Naive thymus-derived CD4-positive, alpha-beta T cell (primary cell): ENCODE data around the gene C17orf107. TPM values are rescaled to one million over a fixed set of nuclear protein-coding genes. Genes with fewer than 3 reads are reported as not detected.

Experiments used
- ATAC-seq: fragments of 150-1000 bp; cut with Tn5 transposase; 2 replicates; pipeline ENCODE4 v1.10.0; 2021; ENCODE audit warnings: mild to moderate bottlenecking, moderate library complexity
- CTCF ChIA-PET: fragments of 350-600 bp; sonication (Branson Sonifier 250); formaldehyde crosslinking; loops from one replicate; lab custom pipeline; 2021; ENCODE audit warnings: antibody characterized with exemption; lab: Charles Lee
- POLR2A ChIA-PET: fragments of 350-600 bp; sonication (Branson Sonifier 250); formaldehyde crosslinking; loops from one replicate; lab custom pipeline; 2021; ENCODE audit warnings: antibody characterized with exemption, inconsistent platforms; lab: Charles Lee
- DNase-seq, 9 donors: peaks; one replicate each; pipeline versions ENCODE4 v3.0.0 to v3.0.0-alpha.2; 2020 to 2022; ENCODE audit warnings: mixed read lengths in 1 of 9
- H3K27ac ChIP-seq: one replicate; pipeline ENCODE4 v1.7.0; 2013; ENCODE audit warnings: mild to moderate bottlenecking, low read depth, low read length, moderate library complexity
- H3K27me3 ChIP-seq, 2 donors: one replicate each; pipeline ENCODE4 v1.7.0; 2013; ENCODE audit warnings: low read length in 2 of 2, mild to moderate bottlenecking in 2 of 2, moderate library complexity in 2 of 2; ENCODE audit not compliant: control insufficient read depth in 2 of 2, insufficient read depth in 2 of 2
- H3K36me3 ChIP-seq, 3 experiments: 1 replicate in 2 of 3; 2 replicates in 1 of 3; pipeline ENCODE4 v1.7.0; 2013; ENCODE audit warnings: low read length in 3 of 3, mild to moderate bottlenecking in 3 of 3, moderate library complexity in 1 of 3; ENCODE audit not compliant: insufficient read depth in 3 of 3, control insufficient read depth in 2 of 3
- H3K4me1 ChIP-seq, 2 donors: one replicate each; pipeline ENCODE4 v1.7.0; 2013; ENCODE audit warnings: low read length in 2 of 2, mild to moderate bottlenecking in 2 of 2, moderate library complexity in 1 of 2; ENCODE audit not compliant: control insufficient read depth in 2 of 2, insufficient read depth in 2 of 2
- H3K4me3 ChIP-seq: 2 replicates; pipeline ENCODE4 v1.7.0; 2013; ENCODE audit warnings: mild to moderate bottlenecking, low read length
- H3K9me3 ChIP-seq, 3 experiments: 1 replicate in 2 of 3; 2 replicates in 1 of 3; pipeline ENCODE4 v1.7.0; 2013; ENCODE audit warnings: low read length in 3 of 3; ENCODE audit not compliant: control insufficient read depth in 2 of 3
- H3K27ac Mint-ChIP-seq, 9 donors: one replicate each; pipeline ENCODE4 v1.8.0; 2020 to 2022; ENCODE audit warnings: mixed read lengths in 9 of 9, mild to moderate bottlenecking in 8 of 9, moderate library complexity in 5 of 9, inconsistent platforms in 2 of 9
- H3K27me3 Mint-ChIP-seq, 5 donors: one replicate each; pipeline ENCODE4 v1.8.0; 2021 to 2022; ENCODE audit warnings: mixed read lengths in 5 of 5, mild to moderate bottlenecking in 1 of 5
- H3K36me3 Mint-ChIP-seq, 5 donors: one replicate each; pipeline ENCODE4 v1.8.0; 2020 to 2022; ENCODE audit warnings: mixed read lengths in 5 of 5, mild to moderate bottlenecking in 3 of 5, inconsistent platforms in 1 of 5
- H3K4me1 Mint-ChIP-seq, 7 donors: one replicate each; pipeline ENCODE4 v1.8.0; 2020 to 2022; ENCODE audit warnings: mixed read lengths in 7 of 7, mild to moderate bottlenecking in 3 of 7, inconsistent platforms in 1 of 7
- H3K4me3 Mint-ChIP-seq, 10 donors: one replicate each; pipeline ENCODE4 v1.8.0; 2020 to 2022; ENCODE audit warnings: mild to moderate bottlenecking in 10 of 10, mixed read lengths in 10 of 10, moderate library complexity in 6 of 10, inconsistent platforms in 2 of 10
- H3K9me3 Mint-ChIP-seq, 11 donors: one replicate each; pipeline ENCODE4 v1.8.0; 2020 to 2022; ENCODE audit warnings: mixed read lengths in 11 of 11, mild to moderate bottlenecking in 4 of 11, inconsistent platforms in 1 of 11, moderate library complexity in 1 of 11
- intact Hi-C, 2 donors: fragments of 100-400 bp; cut with micrococcal nuclease; formaldehyde crosslinking; loops; one replicate each; pipeline ENCODE4 v1.15.1; 2023
- polyA plus RNA-seq, 2 donors: library from polyadenylated mRNA; unstranded; fragments of 300-500 nt; fragmentation: Illumina TruSeq; gene quantifications; one replicate each; pipeline ENCODE4 v1.2.3, GENCODE V29; 2021
- total RNA-seq, 6 experiments: library from RNA in 5 of 6; stranded (reverse) in 5 of 6; gene quantifications; 1 replicate in 5 of 6; 2 replicates in 1 of 6; pipeline ENCODE4 v1.2.3 and lab custom pipeline; 2021 to 2026

The C17orf107 gene
- total and polyA plus RNA-seq, 7 experiments from 2014 or later: 0.82 to 37.2 (median 5.5) TPM

GRCh38 chr17:4933646-4934045, 34.3 kb downstream of the C17orf107 start:
- H3K36me3 ChIP-seq: peaks cover 0 to 32% (median 7%) of the 10 kb centered on the region in 3 experiments
- no peaks in the 10 kb centered on the region for H3K27me3 ChIP-seq
- Mint-ChIP-seq H3K27ac (peak overlapping the region in 7 of 9 donors; percentile 34 to 79 (median 57)), H3K4me1 (peaks cover 31 to 56% (median 38%) of the 10 kb centered on the region in 7 donors), H3K4me3 (peak overlapping the region in 5 of 10 donors; percentile 30 to 66 (median 56)), H3K36me3 (peaks cover 13 to 27% (median 17%) of the 10 kb centered on the region in 5 donors), H3K9me3 (peaks cover 0 to 1% (median 0%) of the 10 kb centered on the region in 11 donors), H3K27me3 (peaks cover 0 to 4% (median 0%) of the 10 kb centered on the region in 5 donors)
- H3K9me3 ChIP-seq: no peaks in the 10 kb centered on the region
- H3K27ac ChIP-seq: no peak overlapping the region
- POLR2A ChIA-PET: interaction anchor here (0.8 to 1.3 kb wide), 2 partner anchors 9 to 34 kb away, joined by 3 to 7 read pairs; partner anchors contain the start of gene SPAG7
- ATAC-seq (no peak), DNase-seq (no peak)
- H3K4me3 ChIP-seq: no peak overlapping the region
- CTCF ChIA-PET: no interaction called here
- H3K4me1 ChIP-seq: peaks cover 15 to 16% of the 10 kb centered on the region in 2 donors
- intact Hi-C loops: no loop called here

DNA sequence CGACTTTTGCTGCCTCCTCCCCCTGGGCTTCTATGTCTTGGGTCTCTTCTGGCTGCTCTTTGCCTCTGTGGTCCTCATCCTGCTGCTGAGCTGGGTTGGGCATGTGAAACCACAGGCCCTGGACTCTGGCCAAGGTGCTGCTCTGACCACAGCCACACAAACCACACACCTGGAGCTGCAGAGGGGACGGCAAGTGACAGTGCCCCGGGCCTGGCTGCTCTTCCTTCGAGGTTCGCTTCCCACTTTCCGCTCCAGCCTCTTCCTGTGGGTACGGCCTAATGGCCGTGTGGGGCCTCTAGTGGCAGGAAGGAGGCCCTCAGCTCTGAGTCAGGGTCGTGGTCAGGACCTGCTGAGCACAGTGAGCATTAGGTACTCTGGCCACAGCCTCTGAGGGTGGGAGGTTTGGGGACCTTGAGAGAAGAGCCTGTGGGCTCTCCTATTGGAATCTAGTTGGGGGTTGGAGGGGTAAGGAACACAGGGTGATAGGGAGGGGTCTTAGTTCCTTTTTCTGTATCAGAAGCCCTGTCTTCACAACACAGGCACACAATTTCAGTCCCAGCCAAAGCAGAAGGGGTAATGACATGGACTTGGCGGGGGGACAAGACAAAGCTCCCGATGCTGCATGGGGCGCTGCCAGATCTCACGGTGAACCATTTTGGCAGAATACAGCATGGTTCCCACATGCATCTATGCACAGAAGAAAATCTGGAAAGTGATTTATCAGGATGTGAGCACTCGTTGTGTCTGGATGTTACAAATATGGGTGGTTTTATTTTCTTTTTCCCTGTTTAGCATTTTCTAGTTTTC, 35.0 kb downstream of the C17orf107 start:
- Histone ChIP-seq H3K9me3 (no peaks in the 10 kb centered on the region), H3K27me3 (no peaks in the 10 kb centered on the region), H3K36me3 (peaks cover 0 to 32% (median 7%) of the 10 kb centered on the region in 3 experiments), H3K4me1 (peaks cover 21 to 22% of the 10 kb centered on the region in 2 donors), H3K4me3 (no peak overlapping the region), H3K27ac (no peak overlapping the region)
- peak overlapping the region in 4 of 10 donors; percentile 30 to 66 (median 52) for H3K4me3 Mint-ChIP-seq
- ATAC-seq (peak; percentile 63), DNase-seq (no peak)
- peaks cover 0 to 1% (median 0%) of the 10 kb centered on the region in 11 donors for H3K9me3 Mint-ChIP-seq
- ChIA-PET POLR2A (interaction anchor here (0.7 to 1.3 kb wide), 3 partner anchors 10 to 33 kb away, joined by 3 to 7 read pairs (median 3); partner anchors contain the start of genes PFN1 and SPAG7), CTCF (no interaction called here)
- intact Hi-C loops: no loop called here
- H3K27ac Mint-ChIP-seq: peak overlapping the region; percentile 36 to 79 (median 59)
- peaks cover 38 to 64% (median 44%) of the 10 kb centered on the region in 7 donors for H3K4me1 Mint-ChIP-seq
- peaks cover 8 to 21% (median 14%) of the 10 kb centered on the region in 5 donors for H3K36me3 Mint-ChIP-seq
- H3K27me3 Mint-ChIP-seq: peaks cover 0 to 4% (median 0%) of the 10 kb centered on the region in 5 donors

GRCh38 chr17:4935650-4936049, 36.3 kb downstream of the C17orf107 start:
- peaks cover 38 to 68% (median 45%) of the 10 kb centered on the region in 7 donors for H3K4me1 Mint-ChIP-seq
- ATAC-seq: no peak

GRCh38 chr17:4936436-4936835, 37.1 kb downstream of the C17orf107 start:
- intact Hi-C loops: no loop called here
- Mint-ChIP-seq H3K9me3 (no peaks in the 10 kb centered on the region), H3K27ac (peak overlapping the region in 6 of 9 donors; percentile 2 to 78 (median 30)), H3K4me1 (peaks cover 39 to 68% (median 52%) of the 10 kb centered on the region in 7 donors), H3K4me3 (peak overlapping the region in 1 of 10 donors; percentile 4), H3K27me3 (peaks cover 0 to 4% (median 0%) of the 10 kb centered on the region in 5 donors), H3K36me3 (peaks cover 2 to 18% (median 9%) of the 10 kb centered on the region in 5 donors)
- ChIA-PET CTCF (no interaction called here), POLR2A (interaction anchor here (4.9 kb wide), 2 partner anchors 15 to 32 kb away, joined by 120 to 135 read pairs; partner anchors contain the start of genes ENO3, PFN1 and SPAG7)
- Histone ChIP-seq H3K36me3 (peaks cover 0 to 32% (median 7%) of the 10 kb centered on the region in 3 experiments), H3K9me3 (no peaks in the 10 kb centered on the region), H3K4me3 (no peak overlapping the region), H3K27ac (no peak overlapping the region), H3K4me1 (peaks cover 21 to 22% of the 10 kb centered on the region in 2 donors), H3K27me3 (no peaks in the 10 kb centered on the region)
- ATAC-seq (no peak), DNase-seq (no peak)

More at GRCh38 chr17:4935650-4936049, 36.3 kb downstream of the C17orf107 start:
- CTCF ChIA-PET: no interaction called here
- Mint-ChIP-seq H3K27me3 (peaks cover 0 to 4% (median 0%) of the 10 kb centered on the region in 5 donors), H3K4me3 (peak overlapping the region in 1 of 10 donors; percentile 4), H3K27ac (peak overlapping the region in 5 of 9 donors; percentile 19 to 69 (median 36)), H3K36me3 (peaks cover 10 to 17% (median 14%) of the 10 kb centered on the region in 5 donors), H3K9me3 (no peaks in the 10 kb centered on the region)
- Histone ChIP-seq H3K4me1 (peaks cover 21 to 22% of the 10 kb centered on the region in 2 donors), H3K36me3 (peaks cover 0 to 36% (median 7%) of the 10 kb centered on the region in 3 experiments), H3K9me3 (no peaks in the 10 kb centered on the region), H3K27ac (no peak overlapping the region), H3K4me3 (no peak overlapping the region), H3K27me3 (no peaks in the 10 kb centered on the region)
- POLR2A ChIA-PET: no interaction called here
- intact Hi-C loops: no loop called here
- no peak for DNase-seq

- no peak overlapping the region for H3K4me3 ChIP-seq
- Mint-ChIP-seq H3K36me3 (peaks cover 0 to 27% (median 17%) of the 10 kb centered on the region in 5 donors), H3K9me3 (peaks cover 0 to 1% (median 0%) of the 10 kb centered on the region in 11 donors), H3K4me1 (peaks cover 44 to 71% (median 63%) of the 10 kb centered on the region in 7 donors), H3K4me3 (peak overlapping the region in 7 of 10 donors; percentile 21 to 100 (median 92)), H3K27ac (peak overlapping the region in 3 of 9 donors; percentile 8 to 62 (median 55)), H3K27me3 (peaks cover 0 to 4% (median 0%) of the 10 kb centered on the region in 5 donors)
- ChIA-PET CTCF (no interaction called here), POLR2A (interaction anchor here (4.2 to 4.9 kb wide), 3 partner anchors 14 to 227 kb away, joined by 20 to 135 read pairs (median 120); partner anchors contain the start of genes ARRB2, ENO3, PFN1 and SPAG7)
- H3K36me3 ChIP-seq: peaks cover 0 to 35% (median 7%) of the 10 kb centered on the region in 3 experiments
- no peaks in the 10 kb centered on the region for H3K9me3 ChIP-seq
- ATAC-seq (no peak), DNase-seq (no peak)
- H3K27me3 ChIP-seq: no peaks in the 10 kb centered on the region
- H3K27ac ChIP-seq: no peak overlapping the region
- intact Hi-C loops: no loop called here
- peaks cover 30 to 31% of the 10 kb centered on the region in 2 donors for H3K4me1 ChIP-seq
Observed at GRCh38 chr17:4937553-4937952, 38.2 kb downstream of the C17orf107 start.

DNA sequence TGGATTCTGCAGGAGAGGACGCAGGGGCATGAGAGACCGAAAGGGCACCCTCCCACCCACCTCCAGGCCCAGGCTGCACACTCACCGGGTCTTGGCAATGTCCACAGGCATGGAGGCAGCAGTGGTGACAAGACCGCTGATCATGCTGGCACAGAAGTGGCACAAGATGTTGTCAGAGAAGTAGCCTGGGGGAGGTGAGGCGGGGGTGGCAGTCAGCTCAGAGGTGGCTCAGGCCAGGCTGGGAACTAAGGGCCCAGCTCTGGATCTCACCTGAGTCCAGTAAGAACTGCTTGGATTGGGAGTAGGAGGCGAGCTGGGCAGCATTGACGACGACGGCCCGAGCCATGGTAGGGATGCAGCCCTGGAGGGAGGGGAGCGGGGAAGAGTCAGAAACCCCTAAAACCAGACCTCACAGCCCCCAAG, 38.7 kb downstream of the C17orf107 start:
- Histone ChIP-seq H3K36me3 (peaks cover 0 to 40% (median 12%) of the 10 kb centered on the region in 3 experiments), H3K9me3 (no peaks in the 10 kb centered on the region), H3K27me3 (no peaks in the 10 kb centered on the region), H3K4me1 (peaks cover 36% of the 10 kb centered on the region in 2 donors), H3K4me3 (no peak overlapping the region), H3K27ac (no peak overlapping the region)
- Mint-ChIP-seq H3K36me3 (peaks cover 0 to 32% (median 21%) of the 10 kb centered on the region in 5 donors), H3K9me3 (peaks cover 0 to 1% (median 0%) of the 10 kb centered on the region in 11 donors), H3K27ac (peak overlapping the region in 6 of 9 donors; percentile 62 to 95 (median 90)), H3K4me1 (peaks cover 48 to 75% (median 64%) of the 10 kb centered on the region in 7 donors), H3K4me3 (peak overlapping the region; percentile 92 to 100 (median 98)), H3K27me3 (peaks cover 0 to 4% (median 0%) of the 10 kb centered on the region in 5 donors)
- DNase-seq (no peak), ATAC-seq (no peak)
- ChIA-PET CTCF (no interaction called here), POLR2A (interaction anchor here (2.4 to 4.9 kb wide), 4 partner anchors 13 to 227 kb away, joined by 16 to 135 read pairs (median 70); partner anchors contain the start of genes ARRB2, ENO3, PFN1 and SPAG7)
- intact Hi-C loops: no loop called here
